HepG2 (cell line): ENCODE measurements around the gene FXN. TPM values are rescaled to one million over a fixed set of nuclear protein-coding genes. Genes with fewer than 3 reads are reported as not detected.

Experiments used
- GTF2F1 ChIP-seq: fragments of 150-350 bp; IDR thresholded peaks from 2 replicates; pipeline ENCODE4 v1.6.1; 2014; ENCODE audit warnings: low read length
- HOXA3 ChIP-seq: sonication (generic); formaldehyde crosslinking; IDR thresholded peaks from 2 replicates; pipeline ENCODE4 v1.5.0; 2020; ENCODE audit warnings: missing genetic modification reagents
- KDM5B ChIP-seq: sonication (generic); formaldehyde crosslinking; IDR thresholded peaks from 2 replicates; pipeline ENCODE4 v1.4.0; 2020; ENCODE audit warnings: missing genetic modification reagents, mild to moderate bottlenecking, borderline replicate concordance
- MXI1 ChIP-seq: IDR thresholded peaks from 3 replicates; pipeline ENCODE4 v1.6.1; 2012; ENCODE audit warnings: low read depth, low read length, inconsistent platforms, borderline replicate concordance
- PHF20 ChIP-seq: sonication (generic); formaldehyde crosslinking; IDR thresholded peaks from 2 replicates; pipeline ENCODE4 v1.5.0; 2020; ENCODE audit warnings: mild to moderate bottlenecking, missing genetic modification reagents
- PPARG ChIP-seq: conservative IDR thresholded peaks from 2 replicates; pipeline ENCODE4 v1.6.1; 2016; ENCODE audit warnings: missing biosample characterization, missing genetic modification reagents
- SALL1 ChIP-seq: sonication (generic); formaldehyde crosslinking; IDR thresholded peaks from 2 replicates; pipeline ENCODE4 v1.8.0; 2022; ENCODE audit warnings: mild to moderate bottlenecking, missing genetic modification reagents
- SOX13 ChIP-seq, 3 experiments: fragments of 450-650 bp in 1 of 3; sonication (generic) in 1 of 3; formaldehyde crosslinking in 1 of 3; IDR thresholded peaks in 2 of 3; conservative IDR thresholded peaks in 1 of 3; 2 replicates each; pipeline versions ENCODE4 v1.5.0 to v1.6.1; 2016 to 2020; ENCODE audit warnings: antibody characterized with exemption in 1 of 3, mild to moderate bottlenecking in 1 of 3, missing compliant biosample characterization in 1 of 3, missing genetic modification reagents in 1 of 3, moderate library complexity in 1 of 3
- THAP11 ChIP-seq: IDR thresholded peaks from 2 replicates; pipeline ENCODE4 v1.6.1; 2016; ENCODE audit warnings: missing biosample characterization, missing genetic modification reagents
- TOPORS ChIP-seq: sonication (generic); formaldehyde crosslinking; IDR thresholded peaks from 2 replicates; pipeline ENCODE4 v1.8.0; 2023; ENCODE audit warnings: mild to moderate bottlenecking, missing genetic modification reagents
- ZBTB7B ChIP-seq: sonication (generic); formaldehyde crosslinking; IDR thresholded peaks from 2 replicates; pipeline ENCODE4 v1.4.0; 2020; ENCODE audit warnings: missing genetic modification reagents
- ZNF776 ChIP-seq: sonication (generic); formaldehyde crosslinking; IDR thresholded peaks from 2 replicates; pipeline ENCODE4 v1.4.0; 2020; ENCODE audit warnings: mild to moderate bottlenecking, missing genetic modification reagents
- ZNF850 ChIP-seq: sonication (generic); formaldehyde crosslinking; conservative IDR thresholded peaks from 2 replicates; pipeline ENCODE4 v1.9.0; 2021; ENCODE audit warnings: mild to moderate bottlenecking, missing genetic modification reagents
- ZSCAN31 ChIP-seq: sonication (generic); formaldehyde crosslinking; IDR thresholded peaks from 2 replicates; pipeline ENCODE4 v1.5.0; 2020; ENCODE audit warnings: low read depth, mild to moderate bottlenecking, missing genetic modification reagents
- polyA plus RNA-seq, 8 experiments: library from polyadenylated mRNA; depleted of rRNA in 3 of 8; stranded (reverse) in 7 of 8; unstranded in 1 of 8; fragments of >200 nt; fragmentation: Illumina TruSeq in 4 of 8; extraction: Trizol in 4 of 8; gene quantifications; 2 replicates each; pipeline versions ENCODE4 v1.2.1 to v1.2.3, GENCODE V29; 2011 to 2016; ENCODE audit warnings: low read depth in 4 of 8, missing spikeins in 1 of 8, mixed read lengths in 1 of 8; ENCODE audit not compliant: insufficient read depth in 1 of 8
- total RNA-seq, 5 experiments: library from RNA; depleted of rRNA; stranded (reverse); fragments of >200 nt; fragmentation: Illumina TruSeq; extraction: Trizol; gene quantifications; 2 replicates each; pipeline ENCODE4 v1.2.3, GENCODE V29; 2016; ENCODE audit warnings: low read depth in 1 of 5
- TF ChIP-seq, protein P1 (sequence below): sonication (generic); formaldehyde crosslinking; IDR thresholded peaks from 2 replicates; pipeline ENCODE4 v1.8.0; 2022; ENCODE audit warnings: missing genetic modification reagents, mild to moderate bottlenecking, moderate library complexity, borderline replicate concordance
- TF ChIP-seq, protein P2 (sequence below): sonication (generic); formaldehyde crosslinking; IDR thresholded peaks from 2 replicates; pipeline ENCODE4 v1.4.0; 2020; ENCODE audit warnings: mild to moderate bottlenecking, missing genetic modification reagents
- TF ChIP-seq, protein P3 (sequence below): sonication (generic); formaldehyde crosslinking; IDR thresholded peaks from 2 replicates; pipeline ENCODE4 v1.4.0; 2020; ENCODE audit warnings: missing genetic modification reagents, mild to moderate bottlenecking, borderline replicate concordance

FXN gene
- total and polyA plus RNA-seq, 2 of the 13 experiments (the other 11 are each of a cell fraction or from before 2014, with no cell fraction given) = 24.1 to 26.0 TPM

DNA sequence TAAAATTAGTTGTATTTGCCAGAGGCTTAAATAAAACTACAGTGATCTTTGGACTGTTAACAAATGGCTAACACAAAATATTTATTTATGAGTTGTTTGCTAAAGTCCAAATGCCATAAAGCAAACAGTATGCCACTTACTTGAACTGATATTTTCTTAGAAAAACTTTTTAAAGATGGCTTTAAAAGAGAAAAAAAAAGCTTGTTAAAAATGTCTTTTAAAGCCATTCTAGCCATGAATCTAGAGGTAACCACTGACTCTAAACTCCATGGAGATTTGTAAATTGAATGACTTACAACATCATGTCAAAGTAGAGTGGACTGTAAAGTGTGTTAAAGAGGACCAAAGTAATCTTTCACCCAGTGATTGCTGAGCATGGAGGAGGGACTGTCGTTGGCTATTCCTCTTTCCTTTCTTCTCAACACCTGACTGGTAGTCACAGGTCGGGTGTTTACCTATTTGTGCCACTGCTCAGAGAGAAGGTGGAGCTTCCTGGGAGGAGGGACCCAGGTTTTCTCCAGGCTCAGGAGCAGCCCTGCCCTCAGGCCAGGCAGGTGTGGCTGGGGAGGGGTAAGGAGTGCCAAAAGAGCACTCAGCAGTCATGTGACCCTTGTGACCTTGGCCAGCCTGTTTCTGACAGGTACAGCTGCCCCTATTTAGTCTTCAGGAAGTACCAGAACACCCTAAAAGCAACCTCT is 69.4 kb downstream of the FXN start (continued):
- TF ChIP-seq SALL1 (CRISPR knock-in tag) (peak; percentile 88), THAP11 (CRISPR knock-in tag) (peak; percentile 49; the same call in 1 of the 2 replicates), TOPORS (CRISPR knock-in tag) (no peak), MXI1 (no peak; the same call in 2 of the 3 replicates), ZSCAN31 (no peak), KDM5B (peak; percentile 56; the same call in 1 of the 2 replicates), PPARG (CRISPR knock-in tag) (peak; percentile 97), GTF2F1 (no peak), SOX13 (IDR thresholded peaks at IDR 0.05) (0 out of 2 replicates have a peak, but pooled peaks have one; percentile 16), SOX13 (CRISPR knock-in tag; conservative IDR thresholded peaks at IDR 0.05 in 1 of 2, IDR thresholded peaks at IDR 0.05 in 1 of 2) (no peak; a peak in 1 of 4 replicates), ZNF850 (no peak), ZNF776 (CRISPR knock-in tag) (no peak), HOXA3 (no peak), PHF20 (no peak), ZBTB7B (no peak)
- TF ChIP-seq, protein P1, sequence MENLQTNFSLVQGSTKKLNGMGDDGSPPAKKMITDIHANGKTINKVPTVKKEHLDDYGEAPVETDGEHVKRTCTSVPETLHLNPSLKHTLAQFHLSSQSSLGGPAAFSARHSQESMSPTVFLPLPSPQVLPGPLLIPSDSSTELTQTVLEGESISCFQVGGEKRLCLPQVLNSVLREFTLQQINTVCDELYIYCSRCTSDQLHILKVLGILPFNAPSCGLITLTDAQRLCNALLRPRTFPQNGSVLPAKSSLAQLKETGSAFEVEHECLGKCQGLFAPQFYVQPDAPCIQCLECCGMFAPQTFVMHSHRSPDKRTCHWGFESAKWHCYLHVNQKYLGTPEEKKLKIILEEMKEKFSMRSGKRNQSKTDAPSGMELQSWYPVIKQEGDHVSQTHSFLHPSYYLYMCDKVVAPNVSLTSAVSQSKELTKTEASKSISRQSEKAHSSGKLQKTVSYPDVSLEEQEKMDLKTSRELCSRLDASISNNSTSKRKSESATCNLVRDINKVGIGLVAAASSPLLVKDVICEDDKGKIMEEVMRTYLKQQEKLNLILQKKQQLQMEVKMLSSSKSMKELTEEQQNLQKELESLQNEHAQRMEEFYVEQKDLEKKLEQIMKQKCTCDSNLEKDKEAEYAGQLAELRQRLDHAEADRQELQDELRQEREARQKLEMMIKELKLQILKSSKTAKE (CRISPR knock-in tag) = no peak
- TF ChIP-seq, protein P2, sequence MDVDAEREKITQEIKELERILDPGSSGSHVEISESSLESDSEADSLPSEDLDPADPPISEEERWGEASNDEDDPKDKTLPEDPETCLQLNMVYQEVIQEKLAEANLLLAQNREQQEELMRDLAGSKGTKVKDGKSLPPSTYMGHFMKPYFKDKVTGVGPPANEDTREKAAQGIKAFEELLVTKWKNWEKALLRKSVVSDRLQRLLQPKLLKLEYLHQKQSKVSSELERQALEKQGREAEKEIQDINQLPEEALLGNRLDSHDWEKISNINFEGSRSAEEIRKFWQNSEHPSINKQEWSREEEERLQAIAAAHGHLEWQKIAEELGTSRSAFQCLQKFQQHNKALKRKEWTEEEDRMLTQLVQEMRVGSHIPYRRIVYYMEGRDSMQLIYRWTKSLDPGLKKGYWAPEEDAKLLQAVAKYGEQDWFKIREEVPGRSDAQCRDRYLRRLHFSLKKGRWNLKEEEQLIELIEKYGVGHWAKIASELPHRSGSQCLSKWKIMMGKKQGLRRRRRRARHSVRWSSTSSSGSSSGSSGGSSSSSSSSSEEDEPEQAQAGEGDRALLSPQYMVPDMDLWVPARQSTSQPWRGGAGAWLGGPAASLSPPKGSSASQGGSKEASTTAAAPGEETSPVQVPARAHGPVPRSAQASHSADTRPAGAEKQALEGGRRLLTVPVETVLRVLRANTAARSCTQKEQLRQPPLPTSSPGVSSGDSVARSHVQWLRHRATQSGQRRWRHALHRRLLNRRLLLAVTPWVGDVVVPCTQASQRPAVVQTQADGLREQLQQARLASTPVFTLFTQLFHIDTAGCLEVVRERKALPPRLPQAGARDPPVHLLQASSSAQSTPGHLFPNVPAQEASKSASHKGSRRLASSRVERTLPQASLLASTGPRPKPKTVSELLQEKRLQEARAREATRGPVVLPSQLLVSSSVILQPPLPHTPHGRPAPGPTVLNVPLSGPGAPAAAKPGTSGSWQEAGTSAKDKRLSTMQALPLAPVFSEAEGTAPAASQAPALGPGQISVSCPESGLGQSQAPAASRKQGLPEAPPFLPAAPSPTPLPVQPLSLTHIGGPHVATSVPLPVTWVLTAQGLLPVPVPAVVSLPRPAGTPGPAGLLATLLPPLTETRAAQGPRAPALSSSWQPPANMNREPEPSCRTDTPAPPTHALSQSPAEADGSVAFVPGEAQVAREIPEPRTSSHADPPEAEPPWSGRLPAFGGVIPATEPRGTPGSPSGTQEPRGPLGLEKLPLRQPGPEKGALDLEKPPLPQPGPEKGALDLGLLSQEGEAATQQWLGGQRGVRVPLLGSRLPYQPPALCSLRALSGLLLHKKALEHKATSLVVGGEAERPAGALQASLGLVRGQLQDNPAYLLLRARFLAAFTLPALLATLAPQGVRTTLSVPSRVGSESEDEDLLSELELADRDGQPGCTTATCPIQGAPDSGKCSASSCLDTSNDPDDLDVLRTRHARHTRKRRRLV = no peak
- TF ChIP-seq, protein P3, sequence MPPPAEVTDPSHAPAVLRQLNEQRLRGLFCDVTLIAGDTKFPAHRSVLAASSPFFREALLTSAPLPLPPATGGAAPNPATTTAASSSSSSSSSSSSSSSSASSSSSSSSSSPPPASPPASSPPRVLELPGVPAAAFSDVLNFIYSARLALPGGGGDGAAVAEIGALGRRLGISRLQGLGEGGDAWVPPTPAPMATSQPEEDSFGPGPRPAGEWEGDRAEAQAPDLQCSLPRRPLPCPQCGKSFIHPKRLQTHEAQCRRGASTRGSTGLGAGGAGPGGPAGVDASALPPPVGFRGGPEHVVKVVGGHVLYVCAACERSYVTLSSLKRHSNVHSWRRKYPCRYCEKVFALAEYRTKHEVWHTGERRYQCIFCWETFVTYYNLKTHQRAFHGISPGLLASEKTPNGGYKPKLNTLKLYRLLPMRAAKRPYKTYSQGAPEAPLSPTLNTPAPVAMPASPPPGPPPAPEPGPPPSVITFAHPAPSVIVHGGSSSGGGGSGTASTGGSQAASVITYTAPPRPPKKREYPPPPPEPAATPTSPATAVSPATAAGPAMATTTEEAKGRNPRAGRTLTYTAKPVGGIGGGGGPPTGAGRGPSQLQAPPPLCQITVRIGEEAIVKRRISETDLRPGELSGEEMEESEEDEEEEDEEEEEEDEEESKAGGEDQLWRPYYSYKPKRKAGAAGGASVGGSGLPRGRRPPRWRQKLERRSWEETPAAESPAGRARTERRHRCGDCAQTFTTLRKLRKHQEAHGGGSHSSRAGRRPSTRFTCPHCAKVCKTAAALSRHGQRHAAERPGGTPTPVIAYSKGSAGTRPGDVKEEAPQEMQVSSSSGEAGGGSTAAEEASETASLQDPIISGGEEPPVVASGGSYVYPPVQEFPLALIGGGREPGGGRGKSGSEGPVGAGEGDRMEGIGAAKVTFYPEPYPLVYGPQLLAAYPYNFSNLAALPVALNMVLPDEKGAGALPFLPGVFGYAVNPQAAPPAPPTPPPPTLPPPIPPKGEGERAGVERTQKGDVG (CRISPR knock-in tag) = no peak
